ENCODE results near the gene CCDC148.

CCDC148 gene

GRCh38 chr2:158128168-158128973 lies 328.2 kb downstream of the CCDC148 start:
- TF ChIP-seq EZH2 (IDR thresholded peaks at IDR 0.05; ENCODE audit: borderline replicate concordance, low read length) (no peak), CTCF (IDR thresholded peaks at IDR 0.05; ENCODE audit: low read length) (no peak)
- H3K4me1 ChIP-seq (ENCODE audit: insufficient read depth, low read length, severe bottlenecking): no peaks in the 10 kb centered on the region
- no peak overlapping the region for H2AFZ ChIP-seq (ENCODE audit: low read length)
- H3F3A ChIP-seq (ENCODE audit: insufficient read depth, low read length): no peaks in the 10 kb centered on the region
- no peak overlapping the region for H3K4me2 ChIP-seq (ENCODE audit: low read length)
- H3K9me3 ChIP-seq (ENCODE audit: low read length): no peaks in the 10 kb centered on the region
- H3K9me2 ChIP-seq (ENCODE audit: low read depth, low read length): no peaks in the 10 kb centered on the region
- H4K20me1 ChIP-seq (ENCODE audit: insufficient read depth, low read length): no peaks in the 10 kb centered on the region
- no peak overlapping the region for H3K4me3 ChIP-seq (ENCODE audit: low read depth, low read length, poor library complexity, severe bottlenecking)
- no peak overlapping the region for H3K9ac ChIP-seq (ENCODE audit: low read length)
- H3K79me2 ChIP-seq (ENCODE audit: insufficient read depth, low read length): no peaks in the 10 kb centered on the region
- no peaks in the 10 kb centered on the region for H3K27me3 ChIP-seq (ENCODE audit: insufficient read depth, low read length)
- H3K36me3 ChIP-seq (ENCODE audit: insufficient read depth, low read length): no peaks in the 10 kb centered on the region
- H3K27ac ChIP-seq (ENCODE audit: low read depth, low read length, poor library complexity, severe bottlenecking): no peak overlapping the region

- Histone ChIP-seq H3K4me2 (ENCODE audit: low read length) (no peak overlapping the region), H2AFZ (ENCODE audit: low read length) (no peak overlapping the region), H3F3A (ENCODE audit: insufficient read depth, low read length) (no peaks in the 10 kb centered on the region), H3K27ac (ENCODE audit: low read depth, low read length, poor library complexity, severe bottlenecking) (no peak overlapping the region), H4K20me1 (ENCODE audit: insufficient read depth, low read length) (no peaks in the 10 kb centered on the region), H3K9me3 (ENCODE audit: low read length) (no peaks in the 10 kb centered on the region), H3K9ac (ENCODE audit: low read length) (no peak overlapping the region), H3K27me3 (ENCODE audit: insufficient read depth, low read length) (no peaks in the 10 kb centered on the region), H3K9me2 (ENCODE audit: low read depth, low read length) (no peaks in the 10 kb centered on the region), H3K79me2 (ENCODE audit: insufficient read depth, low read length) (no peaks in the 10 kb centered on the region), H3K4me1 (ENCODE audit: insufficient read depth, low read length, severe bottlenecking) (no peaks in the 10 kb centered on the region), H3K36me3 (ENCODE audit: insufficient read depth, low read length) (no peaks in the 10 kb centered on the region), H3K4me3 (ENCODE audit: low read depth, low read length, poor library complexity, severe bottlenecking) (no peak overlapping the region)
- TF ChIP-seq CTCF (IDR thresholded peaks at IDR 0.05; ENCODE audit: low read length) (no peak), EZH2 (IDR thresholded peaks at IDR 0.05; ENCODE audit: borderline replicate concordance, low read length) (no peak)
These were observed 329.2 kb downstream of the CCDC148 start for GRCh38 chr2:158127380-158127804.

- H3K4me1 ChIP-seq (ENCODE audit: insufficient read depth, low read length, severe bottlenecking): no peaks in the 10 kb centered on the region
- no peak for TF ChIP-seq CTCF (IDR thresholded peaks at IDR 0.05; ENCODE audit: low read length)
- TF ChIP-seq EZH2 (IDR thresholded peaks at IDR 0.05; ENCODE audit: borderline replicate concordance, low read length): no peak
These were observed 330.6 kb downstream of the CCDC148 start for GRCh38 chr2:158125756-158126498.

More at GRCh38 chr2:158125756-158126498, 330.6 kb downstream of the CCDC148 start:
- Histone ChIP-seq H3K4me2 (ENCODE audit: low read length) (no peak overlapping the region), H3K4me3 (ENCODE audit: low read depth, low read length, poor library complexity, severe bottlenecking) (no peak overlapping the region), H3K27ac (ENCODE audit: low read depth, low read length, poor library complexity, severe bottlenecking) (no peak overlapping the region), H3K9me3 (ENCODE audit: low read length) (no peaks in the 10 kb centered on the region), H4K20me1 (ENCODE audit: insufficient read depth, low read length) (no peaks in the 10 kb centered on the region), H3K27me3 (ENCODE audit: insufficient read depth, low read length) (no peaks in the 10 kb centered on the region), H3F3A (ENCODE audit: insufficient read depth, low read length) (no peaks in the 10 kb centered on the region), H3K9ac (ENCODE audit: low read length) (no peak overlapping the region), H3K9me2 (ENCODE audit: low read depth, low read length) (no peaks in the 10 kb centered on the region), H2AFZ (ENCODE audit: low read length) (no peak overlapping the region), H3K36me3 (ENCODE audit: insufficient read depth, low read length) (no peaks in the 10 kb centered on the region), H3K79me2 (ENCODE audit: insufficient read depth, low read length) (no peaks in the 10 kb centered on the region)
